Colonic mucosa (tissue), 4 donors: ENCODE measurements around the gene CLDND2. TPM values are rescaled to one million over a fixed set of nuclear protein-coding genes. Genes with fewer than 3 reads are reported as not detected.

Experiments
- DNase-seq: peaks from one replicate; pipeline ENCODE4 v3.0.0-alpha.2; 2020
- H3K27ac ChIP-seq: fragments of 200-600 bp; one replicate; pipeline ENCODE4 v1.8.0; 2021
- H3K27me3 ChIP-seq: fragments of 200-600 bp; one replicate; pipeline ENCODE4 v1.8.0; 2021
- H3K36me3 ChIP-seq: fragments of 200-600 bp; one replicate; pipeline ENCODE4 v1.8.0; 2021
- H3K4me1 ChIP-seq: fragments of 200-600 bp; one replicate; pipeline ENCODE4 v1.8.0; 2021; ENCODE audit warnings: mild to moderate bottlenecking
- H3K4me3 ChIP-seq: fragments of 200-600 bp; one replicate; pipeline ENCODE4 v1.8.0; 2021
- H3K9ac ChIP-seq, 2 donors: one replicate each; pipeline ENCODE4 v1.7.0; 2013; ENCODE audit warnings: control low read depth in 2 of 2, low read depth in 2 of 2, low read length in 2 of 2
- H3K9me3 ChIP-seq: fragments of 200-600 bp; one replicate; pipeline ENCODE4 v1.8.0; 2021
- intact Hi-C: fragments of 100-400 bp; cut with DNase I; formaldehyde crosslinking; loops from one replicate; pipeline ENCODE4 v1.14.1; 2022
- total RNA-seq, 2 donors: library from RNA; stranded (reverse); fragmentation: NEBNext Ultra II Directional in 1 of 2; extraction: Animal tissue kit (Norgen Biotek cat#: 25700) in 1 of 2; gene quantifications; one replicate each; pipeline ENCODE4 v1.2.1, GENCODE V29; 2021
- TF ChIP-seq, protein P1 (sequence below): fragments of 200-600 bp; IDR thresholded peaks from one replicate; pipeline ENCODE4 v1.8.0; 2022; ENCODE audit warnings: antibody characterized with exemption, mild to moderate bottlenecking
- donor health status: healthy.
- donor health status: DM: no; HTN: no; CAD: no.
- donor health status: DM: no; HTN: no; CAD: no.

The CLDND2 gene
- total RNA-seq, 2 donors from 2014 or later, result 2.9 TPM; not detected in 1

DNA sequence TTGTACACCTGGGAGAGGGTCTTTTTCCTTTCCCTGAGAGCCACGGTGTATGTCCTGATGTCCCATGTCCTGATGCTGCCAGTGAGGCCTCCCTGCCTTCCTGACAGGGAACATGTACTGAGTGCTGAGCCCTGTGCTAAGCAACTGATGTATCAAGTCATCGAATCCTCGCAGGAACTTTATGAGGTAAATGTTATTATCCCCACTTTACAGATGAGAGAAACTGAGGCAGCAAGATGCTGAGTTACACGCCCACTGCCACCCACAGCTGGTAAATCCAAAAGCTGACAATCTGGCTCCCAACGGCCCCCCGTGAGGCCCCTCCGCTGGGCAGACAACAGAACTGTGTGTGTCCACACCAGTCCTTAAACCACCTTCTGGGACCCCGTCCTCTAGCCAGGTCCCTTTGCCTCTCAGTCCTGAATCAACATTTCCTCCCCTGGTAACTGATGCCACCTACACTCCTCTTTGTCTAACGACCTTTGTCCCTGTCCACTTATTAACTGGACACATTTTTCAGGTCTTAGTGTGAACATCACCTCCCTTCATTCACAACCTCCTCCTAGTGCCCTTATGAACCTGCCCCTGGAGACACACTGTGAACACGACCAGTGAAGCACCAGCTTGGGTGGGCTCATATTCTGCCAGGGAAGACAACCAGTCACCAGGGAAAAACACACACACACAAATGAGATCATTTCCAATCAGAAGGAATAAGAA is 21.4 kb downstream of the CLDND2 start:
- Histone ChIP-seq H3K36me3 (peaks cover 4% of the 10 kb centered on the region), H3K4me3 (no peak overlapping the region), H3K27me3 (no peaks in the 10 kb centered on the region), H3K9ac (no peak overlapping the region), H3K27ac (no peak overlapping the region), H3K9me3 (no peaks in the 10 kb centered on the region), H3K4me1 (no peaks in the 10 kb centered on the region)
- no peak for DNase-seq
- TF ChIP-seq, protein P1, sequence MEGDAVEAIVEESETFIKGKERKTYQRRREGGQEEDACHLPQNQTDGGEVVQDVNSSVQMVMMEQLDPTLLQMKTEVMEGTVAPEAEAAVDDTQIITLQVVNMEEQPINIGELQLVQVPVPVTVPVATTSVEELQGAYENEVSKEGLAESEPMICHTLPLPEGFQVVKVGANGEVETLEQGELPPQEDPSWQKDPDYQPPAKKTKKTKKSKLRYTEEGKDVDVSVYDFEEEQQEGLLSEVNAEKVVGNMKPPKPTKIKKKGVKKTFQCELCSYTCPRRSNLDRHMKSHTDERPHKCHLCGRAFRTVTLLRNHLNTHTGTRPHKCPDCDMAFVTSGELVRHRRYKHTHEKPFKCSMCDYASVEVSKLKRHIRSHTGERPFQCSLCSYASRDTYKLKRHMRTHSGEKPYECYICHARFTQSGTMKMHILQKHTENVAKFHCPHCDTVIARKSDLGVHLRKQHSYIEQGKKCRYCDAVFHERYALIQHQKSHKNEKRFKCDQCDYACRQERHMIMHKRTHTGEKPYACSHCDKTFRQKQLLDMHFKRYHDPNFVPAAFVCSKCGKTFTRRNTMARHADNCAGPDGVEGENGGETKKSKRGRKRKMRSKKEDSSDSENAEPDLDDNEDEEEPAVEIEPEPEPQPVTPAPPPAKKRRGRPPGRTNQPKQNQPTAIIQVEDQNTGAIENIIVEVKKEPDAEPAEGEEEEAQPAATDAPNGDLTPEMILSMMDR, result no peak
- intact Hi-C loops, result no loop called here

DNA sequence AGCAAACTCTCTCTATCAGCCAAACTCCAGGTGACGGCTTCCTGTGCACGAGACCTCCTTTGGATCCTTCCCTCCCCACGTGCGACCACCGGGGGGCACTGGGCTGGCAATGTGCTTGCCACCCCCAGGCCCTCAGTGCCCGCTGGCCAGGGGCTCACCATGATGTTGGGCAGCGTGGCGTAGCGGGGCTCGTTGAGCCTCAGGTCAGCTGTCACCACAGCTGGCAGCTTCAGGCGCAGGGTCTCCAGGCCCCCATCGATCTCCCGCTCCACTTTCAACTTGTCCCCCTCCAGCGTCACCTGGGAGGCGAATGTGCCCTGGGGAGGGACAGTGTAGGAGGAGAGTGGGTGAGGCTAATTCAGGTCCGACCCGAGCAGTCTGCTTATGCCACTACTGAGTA is 22.1 kb downstream of the CLDND2 start:
- H3K27ac ChIP-seq, result no peak overlapping the region
- peaks cover 1% of the 10 kb centered on the region for H3K36me3 ChIP-seq
- no peaks in the 10 kb centered on the region for H3K4me1 ChIP-seq
- no peak overlapping the region for H3K9ac ChIP-seq
- no peak for DNase-seq
- no peaks in the 10 kb centered on the region for H3K27me3 ChIP-seq
- H3K9me3 ChIP-seq, result no peaks in the 10 kb centered on the region
- H3K4me3 ChIP-seq, result no peak overlapping the region
- intact Hi-C loops, result no loop called here
- TF ChIP-seq, protein P1, result no peak

DNA sequence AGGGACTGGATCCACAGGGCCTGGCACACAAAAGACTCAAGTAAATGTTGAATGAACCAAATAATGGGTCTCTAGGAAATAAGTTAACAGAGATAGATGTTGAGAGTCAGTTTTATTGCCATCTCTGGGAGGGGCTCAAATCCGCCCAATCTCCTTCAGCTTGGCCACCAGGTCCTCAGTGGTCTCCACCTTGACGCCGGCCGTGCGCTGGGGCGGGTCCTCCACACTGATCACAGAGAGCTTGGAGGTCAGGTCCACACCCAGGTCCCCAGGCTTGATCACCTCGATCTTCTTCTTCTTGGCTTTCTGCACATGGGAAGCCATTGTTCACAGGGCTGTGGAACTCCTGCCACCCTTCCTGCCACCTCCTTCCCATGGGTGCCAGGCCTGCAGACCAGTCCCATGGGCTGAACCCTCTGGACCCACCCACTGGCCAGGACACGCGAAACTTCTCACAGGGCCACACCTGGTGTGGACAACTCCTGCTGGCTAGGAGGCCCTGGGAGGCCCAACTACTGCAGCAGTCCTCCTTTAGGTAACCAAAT is 23.7 kb downstream of the CLDND2 start:
- intact Hi-C loops, result no loop called here
- DNase-seq, result no peak
- Histone ChIP-seq H3K36me3 (no peaks in the 10 kb centered on the region), H3K9ac (no peak overlapping the region), H3K9me3 (no peaks in the 10 kb centered on the region), H3K4me1 (peaks cover 4% of the 10 kb centered on the region), H3K27me3 (no peaks in the 10 kb centered on the region), H3K4me3 (no peak overlapping the region), H3K27ac (no peak overlapping the region)
- TF ChIP-seq, protein P1, result no peak

DNA sequence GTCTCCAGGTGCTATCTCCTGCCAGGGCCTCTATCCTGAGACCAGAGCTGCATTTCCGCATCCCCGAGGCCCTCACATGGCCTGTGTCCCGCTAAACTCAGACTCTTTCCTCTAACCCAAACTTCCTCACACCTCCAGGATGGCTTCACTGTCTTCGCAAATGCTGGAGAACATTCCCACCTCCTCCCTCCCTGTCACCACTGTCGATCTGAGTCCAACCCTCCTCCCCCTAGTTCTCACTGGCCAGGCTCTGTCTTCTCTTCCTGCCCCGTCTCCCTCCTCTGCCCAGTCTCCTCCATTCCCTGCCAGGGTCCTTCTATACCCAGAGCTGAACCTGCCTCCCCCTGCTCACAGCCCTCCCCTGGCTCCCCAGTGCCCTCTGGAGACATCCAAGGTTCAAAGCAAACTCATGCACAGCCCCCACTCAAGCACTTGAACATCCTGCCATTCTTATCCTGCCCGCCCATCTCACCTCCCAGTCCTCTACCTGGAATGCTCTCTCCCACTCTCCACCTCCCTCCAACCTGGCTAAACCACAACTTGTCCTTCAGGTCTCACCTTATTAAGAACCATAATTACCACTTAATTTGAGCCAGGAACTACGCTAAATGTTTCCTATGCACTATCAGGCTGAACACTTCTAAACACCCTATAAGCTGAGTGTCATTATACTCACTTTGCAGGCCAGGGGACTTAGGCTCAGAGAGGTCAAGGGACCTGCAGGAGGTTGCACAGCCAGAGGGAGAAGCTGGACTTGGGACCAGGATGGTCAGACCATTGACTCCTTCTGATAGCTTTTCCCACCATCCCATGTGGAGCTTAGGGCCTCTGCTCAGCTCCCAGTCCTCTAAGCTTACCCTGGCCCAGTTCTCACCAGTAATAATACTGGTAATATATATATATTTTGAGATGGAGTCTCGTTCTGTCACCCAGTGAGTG is 25.9 kb downstream of the CLDND2 start:
- Histone ChIP-seq H3K36me3 (no peaks in the 10 kb centered on the region), H3K27me3 (no peaks in the 10 kb centered on the region), H3K9ac (no peak overlapping the region), H3K4me1 (peaks cover 4% of the 10 kb centered on the region), H3K27ac (no peak overlapping the region), H3K4me3 (no peak overlapping the region), H3K9me3 (no peaks in the 10 kb centered on the region)
- intact Hi-C loops, result no loop called here
- TF ChIP-seq, protein P1, result no peak
- DNase-seq, result no peak

DNA sequence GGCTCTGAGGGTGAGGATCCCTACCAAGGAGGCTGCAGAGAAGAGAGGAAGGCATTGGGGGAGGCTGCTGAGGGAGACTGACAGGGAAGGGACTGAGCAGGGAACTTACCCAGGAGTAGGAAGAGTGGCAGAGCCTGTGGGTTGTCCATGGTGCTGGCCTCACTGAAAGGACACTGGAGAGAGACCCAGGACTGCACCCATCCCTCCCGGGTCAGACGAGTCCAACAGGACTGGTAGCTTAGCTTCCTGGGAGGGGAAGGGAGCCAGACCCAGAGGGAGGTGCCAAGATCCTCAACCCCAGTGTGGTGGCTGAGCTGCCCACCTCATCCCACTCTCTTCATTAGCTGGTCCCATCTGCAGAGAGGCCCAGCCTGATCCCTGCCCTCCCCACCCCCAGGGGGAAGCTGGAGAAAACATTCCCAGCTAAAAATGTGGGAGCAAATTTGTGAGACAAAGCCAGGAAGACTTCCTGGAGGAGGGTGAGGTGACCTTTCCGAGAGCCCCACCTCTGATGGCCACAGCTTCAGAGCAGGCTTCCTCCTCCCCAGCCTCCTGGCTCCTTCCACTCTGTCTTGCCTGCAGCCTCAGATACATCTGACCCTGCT is 26.7 kb downstream of the CLDND2 start, which contains the start of gene VSIG10L:
TSS of gene VSIG10L (minus strand) at position 164 of the 605 bp plus-strand sequence. CDS start at position 149, 15 bp downstream.
- H3K27me3 ChIP-seq, result no peaks in the 10 kb centered on the region
- H3K9ac ChIP-seq, result no peak within 1 kb of the TSS
- H3K4me1 ChIP-seq, result peaks cover 4% of the 10 kb centered on the region
- H3K9me3 ChIP-seq, result no peaks in the 10 kb centered on the region
- no peak for DNase-seq
- intact Hi-C loops, result no loop called here
- no peak within 1 kb of the TSS for H3K4me3 ChIP-seq
- TF ChIP-seq, protein P1, result no peak
- no peak within 1 kb of the TSS for H3K27ac ChIP-seq
- no peaks in the 10 kb centered on the region for H3K36me3 ChIP-seq
